Prostate gland (tissue), 2 donors: ENCODE measurements around the gene ZNF691. TPM values are rescaled to one million over a fixed set of nuclear protein-coding genes. Genes with fewer than 3 reads are reported as not detected.
"Not testable (repeated sequence)": the region's sequence is repeated elsewhere in the genome, so short reads cannot be mapped to it uniquely, and the experiment has no call there.

Experiments used
- DNase-seq: peaks from one replicate; pipeline ENCODE4 v3.0.0-alpha.2; 2019; ENCODE audit warnings: low spot score
- H3K27ac ChIP-seq, 2 donors: fragments of 200-600 bp; sonication (generic); 2 replicates each; pipeline ENCODE4 v1.5.1; 2017 to 2019
- H3K27me3 ChIP-seq: fragments of 200-600 bp; sonication (generic); replicated peaks from 2 replicates; pipeline ENCODE4 v1.5.1; 2019; ENCODE audit not compliant: insufficient read depth
- H3K36me3 ChIP-seq, 2 donors: fragments of 200-600 bp; sonication (generic); 1 replicate in 1 of 2; 2 replicates in 1 of 2; pipeline versions ENCODE4 v1.5.1 to v1.8.1; 2017 to 2019
- H3K4me1 ChIP-seq: fragments of 200-600 bp; sonication (generic); replicated peaks from 2 replicates; pipeline ENCODE4 v1.5.1; 2019
- H3K4me3 ChIP-seq, 2 donors: fragments of 200-600 bp; sonication (generic); 2 replicates each; pipeline ENCODE4 v1.5.1; 2017 to 2019
- H3K9me3 ChIP-seq: fragments of 200-600 bp; sonication (generic); 2 replicates; pipeline ENCODE4 v1.5.1; 2017
- CTCF ChIP-seq, 4 experiments: fragments of 200-600 bp in 2 of 4; fragments of 450-650 bp in 2 of 4; sonication (generic) in 2 of 4; IDR thresholded peaks; 1 replicate in 3 of 4; 2 replicates in 1 of 4; pipeline ENCODE4 v1.5.1; 2016 to 2019; ENCODE audit warnings: antibody characterized with exemption in 4 of 4, mild to moderate bottlenecking in 2 of 4, moderate library complexity in 2 of 4
- POLR2A ChIP-seq: fragments of 450-650 bp; IDR thresholded peaks from one replicate; pipeline ENCODE4 v1.6.1; 2016; ENCODE audit warnings: antibody characterized with exemption, mild to moderate bottlenecking
- POLR2AphosphoS5 ChIP-seq: sonication (generic); formaldehyde crosslinking; IDR thresholded peaks from one replicate; pipeline ENCODE4 v1.6.1; 2017; ENCODE audit warnings: antibody characterized with exemption
- WGBS: methylation state at CpG from one replicate; pipeline ENCODE4 v1.1.5; 2018; 5-methylcytosine and 5-hydroxymethylcytosine counted together
- intact Hi-C: fragments of 100-400 bp; cut with DNase I; formaldehyde crosslinking; loops from one replicate; pipeline ENCODE4 v1.14.2; 2022
- total RNA-seq, 2 donors: library from RNA; depleted of rRNA; stranded (reverse); fragments of >200 nt; gene quantifications; one replicate each; pipeline ENCODE4 v1.1.0, GENCODE V29; 2016

The ZNF691 gene
- total RNA-seq, 2 donors from 2014 or later: 16.0 to 19.5 TPM

- TF ChIP-seq POLR2AphosphoS5 (no peak), CTCF (IDR thresholded peaks at IDR 0.05) (no peak), POLR2A (no peak)
- DNase-seq: no peak
- Histone ChIP-seq H3K36me3 (no peaks in the 10 kb centered on the region), H3K27me3 (no peaks in the 10 kb centered on the region), H3K4me3 (no peak overlapping the region), H3K4me1 (no peaks in the 10 kb centered on the region), H3K9me3 (no peaks in the 10 kb centered on the region), H3K27ac (no peak overlapping the region)
- intact Hi-C loops: no loop called here
Observed at GRCh38 chr1:42806171-42806570, 40.2 kb upstream of the ZNF691 start.

DNA sequence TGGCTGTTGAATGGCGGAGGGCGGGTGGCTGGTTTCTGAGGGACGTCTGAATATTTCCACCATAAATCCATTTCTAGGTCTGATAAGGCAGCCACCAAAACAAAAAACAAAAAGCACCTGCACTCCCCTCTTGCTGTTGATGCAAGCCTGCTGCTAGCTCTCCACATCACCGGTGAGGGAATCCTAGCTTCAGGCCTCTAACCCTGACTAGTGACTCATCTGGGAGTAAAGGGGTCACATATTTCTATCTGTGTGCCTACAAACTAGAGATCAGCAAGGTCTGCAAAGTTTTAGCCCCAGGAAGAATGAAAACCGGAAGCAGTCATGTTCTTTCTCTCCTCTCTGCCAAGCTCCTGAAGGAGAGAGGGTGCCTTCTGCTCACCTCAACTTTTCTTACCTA lies 39.8 kb upstream of the ZNF691 start:
- Histone ChIP-seq H3K4me1 (no peaks in the 10 kb centered on the region), H3K9me3 (no peaks in the 10 kb centered on the region), H3K27me3 (no peaks in the 10 kb centered on the region), H3K4me3 (no peak overlapping the region), H3K27ac (no peak overlapping the region), H3K36me3 (no peaks in the 10 kb centered on the region)
- DNase-seq: no peak
- 87% methylated on average over 5 of the region's 5 CpGs for WGBS
- no peak for TF ChIP-seq POLR2A
- no peak for TF ChIP-seq CTCF (IDR thresholded peaks at IDR 0.05)
- no peak for TF ChIP-seq POLR2AphosphoS5
- intact Hi-C loops: no loop called here

DNA sequence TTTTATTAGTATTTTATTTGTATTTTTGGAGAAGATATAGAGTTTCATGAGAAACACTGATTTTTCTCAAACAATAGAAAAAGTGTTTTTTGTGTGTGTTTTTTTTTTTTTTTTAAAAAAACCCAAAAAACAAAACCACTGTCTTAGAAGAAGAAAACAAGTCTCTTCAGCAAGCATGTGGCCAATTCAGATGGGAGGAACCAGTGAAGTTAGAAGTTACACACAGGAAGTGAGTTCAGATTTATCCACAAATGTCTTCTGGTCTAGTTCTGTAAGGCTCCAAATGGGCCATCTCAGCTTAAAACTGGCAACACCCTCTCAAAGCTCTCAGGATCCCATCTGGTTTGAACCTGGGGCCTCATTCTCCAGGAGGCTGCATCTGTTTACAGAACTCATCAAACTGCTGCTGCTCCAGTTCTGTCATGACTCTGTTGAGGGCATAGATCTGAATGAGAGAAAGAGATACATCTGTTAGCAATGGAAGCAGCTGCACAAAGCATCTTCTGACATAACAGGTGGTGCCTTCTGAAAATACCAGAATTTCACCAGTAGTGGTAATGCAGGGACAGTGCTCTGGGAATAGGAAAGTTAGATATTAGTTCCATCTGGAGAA lies 39.3 kb upstream of the ZNF691 start:
- Histone ChIP-seq H3K36me3 (no peaks in the 10 kb centered on the region), H3K4me1 (no peaks in the 10 kb centered on the region), H3K9me3 (no peaks in the 10 kb centered on the region), H3K4me3 (no peak overlapping the region), H3K27me3 (no peaks in the 10 kb centered on the region), H3K27ac (no peak overlapping the region)
- intact Hi-C loops: no loop called here
- DNase-seq: no peak
- TF ChIP-seq CTCF (IDR thresholded peaks at IDR 0.05) (no peak), POLR2AphosphoS5 (no peak), POLR2A (no peak)

DNA sequence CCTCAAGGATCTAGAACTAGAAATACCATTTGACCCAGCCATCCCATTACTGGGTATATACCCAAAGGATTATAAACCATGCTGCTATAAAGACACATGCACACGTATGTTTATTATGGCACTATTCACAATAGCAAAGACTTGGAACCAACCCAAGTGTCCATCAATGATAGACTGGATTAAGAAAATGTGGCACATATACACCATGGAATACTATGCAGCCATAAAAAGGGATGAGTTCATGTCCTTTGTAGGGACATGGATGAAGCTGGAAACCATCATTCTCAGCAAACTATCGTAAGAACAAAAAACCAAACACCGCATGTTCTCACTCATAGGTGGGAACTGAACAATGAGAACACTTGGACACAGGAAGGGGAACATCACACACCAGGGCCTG lies 31.6 kb upstream of the ZNF691 start:
- not testable (repeated sequence) for H3K36me3 ChIP-seq, H3K27me3 ChIP-seq, H3K9me3 ChIP-seq, H3K4me3 ChIP-seq, H3K4me1 ChIP-seq, H3K27ac ChIP-seq, DNase-seq
- intact Hi-C loops: loop anchor here (2.0 kb wide), 1 partner anchor 48 kb away; the partner anchor contains the start of genes C1orf50 and P3H1
- 86% methylated on average over 3 of the region's 3 CpGs for WGBS

DNA sequence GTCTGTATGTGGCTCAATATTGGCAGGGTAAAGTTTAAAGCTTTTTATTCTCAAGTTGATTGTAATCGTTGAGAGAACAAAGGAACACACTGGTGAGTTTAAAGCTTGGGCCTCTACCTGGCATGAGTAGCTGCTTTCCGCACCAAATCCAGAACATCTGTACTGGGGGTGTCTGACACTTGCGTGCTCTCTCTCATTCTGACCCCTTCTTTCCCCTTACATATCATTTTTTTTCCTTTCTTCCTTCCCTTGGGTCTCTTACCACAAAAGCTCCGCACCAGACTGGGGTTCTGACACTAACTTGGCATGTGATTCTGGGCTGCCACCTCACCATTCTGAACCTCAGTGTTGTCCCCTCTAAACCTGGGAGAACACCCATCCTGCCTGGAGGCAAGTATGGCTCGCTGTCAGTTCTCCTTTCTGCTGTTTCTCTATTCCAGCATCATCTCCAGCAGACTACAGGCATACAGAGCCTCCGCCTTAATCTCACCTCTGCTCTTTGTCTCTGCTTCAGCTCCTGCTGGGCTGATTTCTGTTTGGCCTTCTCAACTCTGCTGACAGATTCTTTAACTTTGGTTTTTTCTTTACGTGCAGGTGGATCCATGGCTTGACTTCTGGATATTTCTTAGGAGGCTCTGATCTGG lies 30.4 kb upstream of the ZNF691 start:
- no peaks in the 10 kb centered on the region for H3K27me3 ChIP-seq
- no peak for DNase-seq
- WGBS: 10% methylated on average over 7 of the region's 7 CpGs
- no peak for TF ChIP-seq CTCF (IDR thresholded peaks at IDR 0.05)
- no peak for TF ChIP-seq POLR2AphosphoS5
- no peak for TF ChIP-seq POLR2A
- intact Hi-C loops: loop anchor here (2.0 kb wide), 1 partner anchor 49 kb away; the partner anchor contains the start of genes C1orf50 and P3H1
- H3K27ac ChIP-seq: peak overlapping the region; percentile 96 to 98
- H3K36me3 ChIP-seq: no peaks in the 10 kb centered on the region
- H3K9me3 ChIP-seq: no peaks in the 10 kb centered on the region
- H3K4me3 ChIP-seq: peak overlapping the region; percentile 63 to 86
- peaks cover 5% of the 10 kb centered on the region for H3K4me1 ChIP-seq
